Left forelimb (tissue), 1 donor: ENCODE data around the gene LMNA.

Source experiments
- DNase-seq: peaks from one replicate; pipeline ENCODE4 v3.0.0-alpha.2; 2018; ENCODE audit warnings: low spot score

LMNA gene

GRCh38 chr1:156140879-156141707 is 26.6 kb downstream of the LMNA start:
- DNase-seq = no peak

DNA sequence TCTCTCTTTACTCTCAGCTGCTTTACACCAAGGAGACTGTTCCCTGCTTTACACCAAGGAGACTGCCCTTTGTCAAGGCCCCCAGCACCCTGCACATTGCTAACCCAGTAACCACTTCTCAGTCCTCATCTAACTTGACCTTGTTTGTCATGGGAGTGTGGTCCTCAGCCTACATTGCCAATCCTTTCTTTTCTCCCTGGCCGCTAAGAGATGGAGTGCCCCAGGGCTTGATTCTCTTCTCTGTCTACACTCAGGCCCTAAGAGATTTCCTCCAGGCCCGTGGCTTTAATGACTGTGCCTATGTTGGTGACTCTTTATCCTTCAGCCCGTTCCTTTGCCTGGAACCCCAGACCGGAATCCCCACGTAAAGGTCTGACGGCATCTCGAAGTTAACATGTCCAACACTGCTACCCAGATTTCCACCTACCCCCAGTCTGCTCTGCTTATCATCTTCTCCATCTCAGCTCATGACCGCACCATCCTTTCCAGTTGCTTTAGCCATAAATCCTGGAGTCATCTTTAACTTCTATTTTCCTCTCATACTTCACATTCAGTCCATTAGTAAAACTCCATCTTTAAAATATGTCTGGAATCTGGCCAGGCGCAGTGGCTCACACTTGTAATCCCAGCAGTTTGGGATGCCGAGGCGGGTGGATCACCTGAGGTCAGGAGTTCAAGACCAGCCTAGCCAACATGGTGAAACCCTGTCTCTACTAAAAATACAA is 29.4 kb downstream of the LMNA start:
- no peak for DNase-seq

- DNase-seq = no peak
Observed at GRCh38 chr1:156144742-156145141, 30.2 kb downstream of the LMNA start.

GRCh38 chr1:156145650-156146019 is 31.1 kb downstream of the LMNA start:
- no peak for DNase-seq

DNA sequence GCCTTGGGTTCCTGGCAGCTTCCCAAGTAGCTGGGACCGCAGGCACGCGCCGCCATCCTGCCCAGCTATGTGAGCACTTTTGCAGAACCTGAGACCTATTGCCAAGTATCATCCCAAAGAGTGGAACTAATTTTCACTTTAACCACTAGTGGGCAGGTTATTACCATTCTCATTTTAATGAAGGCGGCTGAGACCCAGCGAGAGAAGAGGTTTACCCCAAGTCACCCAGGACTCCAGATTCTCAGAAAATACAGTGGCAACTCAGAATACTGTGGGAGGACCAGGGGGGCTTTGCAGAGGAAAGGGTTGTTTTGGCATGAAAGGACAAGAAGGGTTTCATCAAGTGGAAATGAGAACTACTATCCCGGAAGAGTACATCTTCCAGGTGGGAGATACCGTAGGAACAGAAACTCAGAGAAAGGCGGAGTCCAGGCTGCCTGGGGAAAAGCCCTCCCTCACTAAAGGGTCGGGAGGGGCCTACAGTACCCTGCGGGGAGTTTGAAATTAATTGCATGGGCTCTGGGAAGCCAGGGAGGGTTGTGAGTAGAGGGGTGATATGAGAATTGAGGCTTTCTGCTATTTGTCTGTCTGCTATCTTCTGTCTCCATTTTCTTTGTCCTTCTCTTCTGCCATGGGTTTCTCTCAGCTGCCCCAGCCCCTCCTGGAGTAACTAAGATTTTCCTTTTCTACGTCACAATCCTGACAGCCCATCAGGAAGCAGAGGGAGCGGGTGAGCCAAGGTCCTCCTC is 31.7 kb downstream of the LMNA start:
- peak; percentile 84 for DNase-seq

GRCh38 chr1:156146769-156147405 is 32.4 kb downstream of the LMNA start:
- no peak for DNase-seq

DNA sequence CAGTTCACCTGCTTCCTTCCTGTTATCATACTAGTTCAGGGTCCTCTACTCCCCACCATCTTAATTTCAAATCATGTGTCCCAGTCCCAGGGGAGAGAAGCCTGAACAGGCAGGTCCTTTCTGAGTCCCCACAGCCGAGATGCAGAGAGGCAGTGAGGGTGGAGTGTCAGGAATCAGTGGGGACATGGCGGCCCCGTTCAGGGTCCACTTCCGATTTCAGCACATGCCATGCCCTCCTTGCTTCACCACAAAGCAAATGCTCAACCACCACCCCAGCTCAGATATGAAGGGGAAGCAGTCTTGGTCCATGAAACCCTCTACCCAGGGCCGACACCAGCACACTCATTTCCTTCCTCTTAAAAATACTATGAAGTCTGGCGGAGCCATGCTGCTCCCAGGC is 33.7 kb downstream of the LMNA start:
- DNase-seq = no peak

DNA sequence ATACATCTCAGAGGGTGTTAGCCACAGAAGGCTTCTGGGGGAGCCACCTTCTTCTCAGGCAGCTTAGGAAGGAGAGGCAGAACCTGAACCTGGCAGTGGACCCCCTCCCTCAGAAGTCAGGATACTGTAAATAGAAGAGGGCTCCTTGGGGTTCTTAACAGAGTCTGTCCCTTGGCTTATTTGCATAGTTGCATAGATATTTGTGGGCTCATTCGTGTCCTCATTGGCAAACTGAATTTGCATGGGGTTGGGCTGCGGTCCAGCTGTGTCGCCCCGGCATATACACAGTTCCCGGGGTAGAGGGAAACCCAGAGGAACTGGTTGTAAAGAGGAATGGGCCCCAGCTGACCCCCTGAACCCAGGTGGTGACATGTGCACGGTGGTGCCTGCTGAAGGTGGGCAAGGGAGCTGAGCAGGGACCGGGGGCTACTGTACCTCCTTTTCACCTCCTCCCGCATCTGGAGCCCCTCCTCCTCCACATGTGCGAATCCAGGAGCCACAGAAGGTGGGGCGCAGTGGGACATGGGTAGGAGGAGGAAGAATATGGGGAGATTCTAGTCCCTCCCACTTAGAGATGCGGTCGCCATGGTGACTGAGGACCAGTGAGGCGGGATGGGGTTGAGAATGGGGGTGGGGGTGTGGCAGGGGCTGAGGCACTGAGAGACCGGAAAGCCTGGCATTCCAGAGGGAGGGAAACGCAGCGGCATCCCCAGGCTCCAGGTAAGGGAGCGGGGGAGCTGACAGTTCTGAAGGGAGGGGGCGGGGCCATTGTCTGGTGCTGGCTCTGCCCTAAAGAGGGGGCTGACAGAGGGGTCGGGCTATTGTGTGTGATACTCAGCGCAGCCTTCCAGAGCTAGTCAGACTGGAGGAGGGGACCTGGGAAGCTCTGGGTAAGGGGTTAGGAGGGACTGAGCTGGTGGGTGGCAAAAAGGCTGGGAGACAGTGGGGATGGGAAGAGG is 35.1 kb downstream of the LMNA start:
- DNase-seq = no peak

- DNase-seq = no peak
Observed at GRCh38 chr1:156150333-156151011, 36.0 kb downstream of the LMNA start.

GRCh38 chr1:156151093-156151688 is 36.7 kb downstream of the LMNA start:
- no peak for DNase-seq

DNA sequence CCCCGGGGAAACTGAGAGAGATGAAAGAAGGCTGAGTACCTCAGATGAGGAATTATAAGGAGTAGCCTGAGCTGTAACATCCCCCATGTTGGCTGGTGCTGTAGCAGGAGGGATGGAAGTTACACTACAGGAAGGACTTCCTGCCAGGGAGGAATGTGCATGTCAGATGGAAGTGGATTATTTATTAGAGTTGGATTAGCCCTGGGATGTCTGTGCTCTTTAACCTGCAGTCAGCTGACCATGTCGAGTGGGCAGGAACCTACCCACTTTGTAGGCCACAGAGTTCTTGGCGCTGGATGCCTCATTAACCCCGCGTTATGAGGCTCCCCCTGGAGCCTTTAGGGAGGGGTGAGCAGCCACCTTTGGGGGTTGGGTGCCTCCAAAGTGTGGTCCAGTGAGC is 38.1 kb downstream of the LMNA start:
- DNase-seq = no peak

DNA sequence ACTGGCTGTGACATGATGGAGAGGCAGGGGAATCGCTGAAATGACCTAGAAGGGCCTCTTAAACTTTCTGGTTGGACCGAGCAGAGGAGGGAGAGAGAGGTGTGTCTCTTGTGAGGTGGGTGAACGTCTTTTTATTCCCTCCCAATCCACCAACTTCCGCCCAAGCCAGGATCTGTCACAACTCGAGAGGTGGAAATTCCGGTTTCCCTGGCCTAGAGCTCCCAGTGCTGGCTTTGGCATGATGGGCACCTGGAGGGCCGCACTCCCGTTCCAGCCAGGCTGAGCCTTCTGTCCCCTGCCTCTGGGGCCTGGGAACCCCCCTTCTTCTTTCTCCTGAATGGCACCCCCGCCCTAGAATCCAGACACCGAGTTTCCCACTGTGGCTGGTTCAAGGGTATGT is 38.9 kb downstream of the LMNA start, which contains the start of gene SEMA4A:
SEMA4A (plus strand) TSS at position 224 of the 400 bp plus-strand sequence. CDS start 994 bp downstream, outside the sequence.
- no peak for DNase-seq

- DNase-seq = no peak
Observed at GRCh38 chr1:156154317-156154749, 39.8 kb downstream of the LMNA start.

DNA sequence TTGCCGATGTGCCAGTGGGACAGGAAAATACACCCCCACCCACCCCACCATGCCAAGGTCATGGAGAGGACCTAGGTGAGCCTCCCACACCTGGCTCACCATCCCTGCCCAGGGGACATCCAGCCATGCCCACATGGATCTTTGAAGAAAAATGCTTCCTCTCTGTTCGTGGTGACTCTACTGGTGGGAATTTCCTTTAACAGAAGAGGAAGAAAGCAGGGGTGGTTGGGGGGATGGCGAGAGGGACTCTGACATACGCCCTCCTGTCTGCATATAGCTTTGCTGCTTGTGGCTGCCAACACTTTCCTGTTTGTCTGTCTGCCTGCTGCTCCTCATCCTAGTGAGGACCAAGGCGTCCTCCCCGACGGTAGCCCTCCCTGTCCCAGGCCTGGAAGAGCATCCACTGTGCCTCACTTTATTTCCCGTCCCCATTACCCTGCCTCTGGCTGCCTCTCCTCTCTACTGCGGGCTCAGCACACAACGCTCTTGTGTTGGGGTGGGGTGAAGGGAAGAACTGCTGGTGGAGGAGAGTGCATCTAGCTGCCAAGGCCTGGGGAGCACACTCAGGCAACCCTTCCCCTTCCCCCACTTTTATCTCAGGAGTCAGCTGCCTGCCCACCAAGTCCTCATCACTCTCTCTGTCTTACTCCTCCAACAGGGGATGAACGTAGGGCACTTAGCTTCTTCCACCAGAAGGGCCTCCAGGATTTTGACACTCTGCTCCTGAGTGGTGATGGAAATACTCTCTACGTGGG is 41.4 kb downstream of the LMNA start:
- no peak for DNase-seq

DNA sequence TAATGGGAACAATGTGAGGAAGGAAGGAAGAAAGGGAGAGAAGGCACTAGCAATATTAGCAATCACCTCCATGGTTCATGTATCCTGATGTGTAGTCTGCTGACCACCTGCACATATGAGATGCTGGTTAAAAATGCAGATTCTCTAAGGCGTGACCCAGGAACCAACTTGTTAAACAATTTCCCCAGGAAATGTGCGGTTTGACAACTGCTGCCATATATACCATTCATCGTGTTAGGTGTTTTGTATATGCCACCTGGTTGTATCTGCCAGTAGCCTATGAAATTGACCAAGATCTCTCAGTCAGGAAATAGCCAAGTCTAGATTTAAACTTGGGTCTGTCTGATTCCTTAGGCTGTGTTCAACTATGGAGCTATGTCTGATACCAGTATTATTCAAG is 43.0 kb downstream of the LMNA start:
- no peak for DNase-seq

GRCh38 chr1:156157966-156158365 is 43.5 kb downstream of the LMNA start:
- DNase-seq = no peak

- no peak for DNase-seq
Observed at GRCh38 chr1:156160000-156160742, 45.7 kb downstream of the LMNA start.

- DNase-seq = peak; percentile 89
Observed at GRCh38 chr1:156160743-156161171, 46.2 kb downstream of the LMNA start.
